ENCODE measurements around the gene COQ9.

Gene COQ9

DNA sequence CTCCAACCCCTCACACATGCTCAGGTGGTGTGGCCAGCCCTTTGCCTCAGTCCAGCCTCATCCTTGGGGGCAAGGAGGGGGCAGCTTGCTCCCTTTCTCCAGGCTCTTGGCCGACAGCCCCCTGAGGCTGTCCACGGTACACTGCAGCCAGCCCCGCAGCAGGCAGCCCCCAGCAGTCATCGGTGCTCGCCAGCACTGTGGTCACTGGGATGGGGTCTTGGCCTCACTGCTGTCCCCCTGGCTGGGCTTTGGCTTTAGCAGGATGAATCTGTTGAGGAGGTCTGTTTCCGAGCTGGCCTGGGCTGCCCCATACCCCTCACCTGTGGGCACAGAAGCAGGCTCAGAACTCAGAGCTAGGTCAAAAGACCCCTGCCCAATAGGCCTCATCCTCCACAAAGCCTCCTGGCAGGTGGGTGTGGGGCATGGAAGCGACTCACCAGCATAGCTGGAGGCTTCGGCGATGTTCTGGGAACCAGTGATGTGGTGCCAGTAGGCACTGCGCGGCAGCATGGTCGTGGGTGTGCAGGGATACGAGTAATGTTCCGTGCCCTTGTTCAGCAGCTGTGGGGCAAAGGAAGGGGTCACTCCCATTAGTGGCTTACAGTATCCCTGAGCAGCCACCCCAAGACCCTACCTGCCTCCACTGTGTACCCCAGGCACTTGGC, 26.0 kb downstream of the COQ9 start:
- DNase-seq (ENCODE audit: low read depth) = no peak

DNA sequence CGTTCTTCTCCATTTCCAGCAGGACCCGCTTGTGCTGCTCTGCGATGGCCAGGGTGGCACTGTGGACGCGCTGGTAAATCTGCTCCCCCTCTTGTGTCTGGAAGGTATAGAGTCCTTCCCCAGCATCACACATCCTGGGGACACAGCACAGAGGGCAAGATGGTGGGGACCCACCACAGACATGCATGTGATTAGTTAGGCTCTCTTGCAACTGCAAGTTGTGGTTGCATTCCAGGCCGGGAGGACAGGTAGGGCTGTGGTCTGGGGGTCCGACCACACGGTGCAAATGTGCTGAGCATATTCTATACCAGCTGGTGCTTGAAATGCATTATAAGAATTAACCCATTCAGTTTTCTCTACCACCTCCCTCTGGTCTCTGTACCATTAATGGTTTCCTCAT, 26.6 kb downstream of the COQ9 start:
- no peak for DNase-seq (ENCODE audit: low read depth)

DNA sequence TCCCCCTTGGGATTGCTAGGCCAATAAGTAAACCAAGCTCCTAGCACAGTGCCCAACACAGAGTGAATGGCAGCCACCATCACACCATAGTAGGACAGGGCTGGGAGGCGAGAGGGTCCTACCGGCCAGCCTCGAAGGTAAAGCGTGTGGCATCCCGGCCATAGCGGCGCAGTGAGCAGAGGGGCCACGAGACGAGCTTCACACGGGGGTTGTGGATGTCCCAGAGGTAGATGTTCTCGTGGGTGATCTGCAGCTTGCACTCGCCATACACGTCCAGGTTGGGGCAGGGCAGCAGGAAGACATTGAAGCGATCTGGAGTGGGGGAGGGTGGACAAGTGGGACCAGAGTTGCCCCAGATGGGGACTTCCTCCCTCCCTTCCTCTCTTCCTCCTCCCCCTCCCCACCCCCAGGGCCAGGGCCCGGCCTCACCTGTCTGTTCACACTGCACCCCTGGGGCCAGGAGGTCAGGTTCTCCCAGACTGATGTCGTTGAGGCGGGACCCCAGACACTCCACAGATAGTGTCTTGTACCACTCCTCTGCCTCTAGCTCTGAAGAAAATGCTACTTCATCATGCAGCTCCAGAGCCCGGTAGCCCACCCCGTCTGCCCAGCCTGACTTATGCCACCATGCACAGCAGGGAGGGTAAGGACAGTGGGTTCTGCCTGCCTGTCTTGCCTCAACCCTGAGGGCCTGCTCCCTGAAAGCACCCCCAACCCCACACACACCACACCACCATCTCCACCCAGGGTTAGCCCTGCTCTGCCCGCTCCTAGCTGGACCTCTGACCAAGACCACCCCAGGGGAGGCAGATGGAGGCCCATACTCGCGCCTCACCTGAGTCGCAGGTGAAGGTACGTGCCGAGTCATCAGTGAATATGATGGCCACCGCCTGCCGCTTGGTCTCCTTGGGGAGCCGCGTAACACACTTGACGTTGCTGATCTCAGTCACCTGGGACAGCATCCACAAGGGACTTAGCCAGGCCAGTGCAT, 27.7 kb downstream of the COQ9 start:
- no peak for DNase-seq (ENCODE audit: low read depth)

DNA sequence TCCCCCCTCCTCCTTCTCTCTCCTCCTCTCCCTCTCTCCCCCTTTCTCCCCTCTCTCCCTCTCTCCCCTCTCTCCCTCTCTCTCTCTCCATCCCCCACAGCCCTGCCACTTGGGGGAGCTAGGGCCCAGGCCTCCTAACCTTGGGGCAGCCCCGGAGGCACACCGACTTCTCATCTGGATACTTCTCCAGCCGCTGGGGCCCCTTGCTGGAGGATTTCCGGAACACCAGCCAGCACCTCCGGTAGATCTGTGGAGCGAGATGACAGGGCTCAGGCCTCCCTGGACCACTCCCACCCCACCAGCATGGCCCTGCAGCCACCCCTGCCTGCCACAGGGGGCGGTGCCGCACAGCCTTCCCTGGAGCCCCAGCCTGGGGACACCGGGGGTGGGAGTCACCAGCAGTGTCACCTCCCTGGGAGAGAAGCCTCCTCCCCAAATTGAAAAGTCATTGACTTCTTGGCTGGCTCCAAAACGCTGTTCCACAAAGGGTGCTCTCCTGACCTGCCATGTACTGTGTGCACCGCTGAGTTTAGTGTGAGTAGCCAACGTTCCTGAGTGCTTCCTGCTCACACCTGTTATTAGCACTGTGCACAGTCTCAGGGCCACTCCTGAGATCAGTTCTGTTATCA, 28.5 kb downstream of the COQ9 start:
- DNase-seq (ENCODE audit: low read depth) = peak; percentile 42

DNA sequence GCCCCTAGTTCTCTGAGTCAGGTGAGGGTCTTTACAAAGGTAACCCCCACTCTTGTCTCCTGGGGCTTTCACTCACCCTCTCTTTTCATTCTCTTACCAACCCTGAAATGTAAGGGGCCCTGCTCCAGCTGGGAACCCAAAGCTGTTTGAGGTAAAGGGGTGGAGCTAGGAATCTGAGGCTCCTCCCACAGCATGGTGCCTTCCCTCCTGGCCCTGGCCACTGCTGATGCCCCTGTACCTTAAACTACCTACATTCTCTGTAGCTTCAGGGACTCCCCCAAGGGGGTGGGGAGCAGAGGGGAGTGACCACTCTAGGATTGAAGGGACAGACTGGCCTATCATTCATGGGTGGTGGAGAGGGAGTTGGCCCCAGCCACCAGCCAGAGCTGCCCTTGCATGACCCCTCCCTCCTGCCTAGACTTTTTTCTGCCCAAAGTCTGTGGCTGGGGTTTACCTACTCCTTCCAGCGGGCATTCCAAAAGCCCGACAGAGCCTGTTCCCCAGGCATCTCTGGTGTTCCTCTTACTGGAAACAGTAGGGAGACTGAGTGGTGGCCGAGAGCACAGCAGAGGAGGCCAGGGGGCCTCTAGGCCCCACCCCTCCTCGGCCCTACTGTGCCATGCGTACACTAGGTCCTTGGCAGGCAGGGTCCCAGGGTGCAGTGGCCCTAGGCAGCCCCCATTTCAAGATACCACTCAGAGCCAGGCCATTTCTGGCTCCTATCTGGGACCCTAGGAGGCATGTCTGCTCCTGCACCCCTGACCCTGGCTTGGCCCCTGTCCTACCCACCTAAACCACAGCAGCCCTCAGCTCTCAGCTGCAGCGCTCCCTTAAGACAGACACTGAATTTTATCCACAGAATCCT, 29.5 kb downstream of the COQ9 start:
- DNase-seq (ENCODE audit: low read depth) = no peak

DNA sequence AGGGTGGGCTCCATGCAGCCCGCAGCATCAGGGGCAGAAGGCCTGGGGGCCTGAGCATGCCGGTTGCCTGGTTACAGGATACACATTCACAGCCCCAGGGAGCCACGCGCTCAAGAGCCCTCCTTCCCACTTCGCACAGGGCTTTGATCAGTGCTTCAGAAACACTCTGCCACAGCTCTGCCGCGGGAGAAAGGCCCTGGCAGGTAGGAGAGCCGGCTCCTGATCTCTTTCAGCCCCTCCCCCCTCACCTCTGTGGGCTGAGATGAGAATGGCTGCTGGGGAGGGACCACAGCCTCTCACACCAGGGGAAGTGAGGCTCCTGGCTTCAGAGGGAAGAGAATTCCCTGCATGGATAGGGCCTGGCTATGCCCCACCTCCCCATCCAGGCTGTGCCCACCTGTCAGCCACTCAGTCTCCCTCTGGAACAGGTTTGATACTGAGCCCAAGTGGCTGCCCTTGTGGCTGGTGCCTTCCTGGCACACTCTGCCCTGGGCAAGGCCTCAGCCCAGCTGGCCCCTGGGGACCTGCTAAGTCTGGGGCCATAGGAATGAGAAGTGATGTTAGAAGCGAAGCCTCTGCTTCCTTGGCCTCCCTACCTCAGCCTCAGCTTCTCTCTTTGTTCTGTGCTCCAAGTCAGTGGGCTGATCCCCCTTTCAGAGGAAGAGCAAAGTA, 30.4 kb downstream of the COQ9 start:
- DNase-seq (ENCODE audit: low read depth) = no peak

DNA sequence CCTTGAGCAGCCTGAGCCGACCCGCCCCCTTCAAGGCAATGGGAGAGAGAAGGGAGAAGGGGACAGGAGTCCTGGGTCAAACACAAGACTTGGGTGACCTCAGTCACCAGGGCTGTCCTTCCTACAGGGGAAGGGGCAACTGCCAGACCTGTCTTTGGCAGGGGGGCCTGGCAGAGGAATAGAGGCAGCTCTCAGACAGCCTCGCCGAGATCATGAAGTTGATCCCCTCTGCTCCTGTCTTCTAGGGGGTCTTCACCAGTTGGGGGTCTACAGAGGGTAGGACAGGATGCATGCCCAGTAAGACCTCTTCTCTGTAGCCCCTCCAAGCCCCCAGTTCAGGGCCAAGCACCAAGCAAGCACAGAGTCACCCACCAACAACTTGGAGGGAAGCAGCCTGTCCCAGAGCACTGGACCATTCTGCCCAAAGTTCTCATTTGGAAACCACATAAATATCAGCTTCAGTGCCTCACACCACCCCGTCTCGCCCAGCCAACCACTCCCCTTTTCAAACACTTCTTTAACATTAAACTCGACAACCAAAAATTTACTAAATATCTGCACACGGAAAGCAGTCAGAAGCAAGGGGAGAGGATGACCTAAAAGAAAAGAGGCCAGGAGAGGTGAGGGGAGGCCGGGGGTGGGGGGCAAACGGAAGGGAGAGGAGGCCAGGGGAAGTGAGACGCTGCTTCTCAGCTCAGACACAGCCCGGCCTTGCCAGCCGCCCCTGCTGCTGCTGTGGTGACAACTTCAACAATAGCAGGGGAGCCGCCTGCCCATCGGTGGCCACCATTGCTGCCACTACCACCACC, 31.3 kb downstream of the COQ9 start:
- no peak for DNase-seq (ENCODE audit: low read depth)

DNA sequence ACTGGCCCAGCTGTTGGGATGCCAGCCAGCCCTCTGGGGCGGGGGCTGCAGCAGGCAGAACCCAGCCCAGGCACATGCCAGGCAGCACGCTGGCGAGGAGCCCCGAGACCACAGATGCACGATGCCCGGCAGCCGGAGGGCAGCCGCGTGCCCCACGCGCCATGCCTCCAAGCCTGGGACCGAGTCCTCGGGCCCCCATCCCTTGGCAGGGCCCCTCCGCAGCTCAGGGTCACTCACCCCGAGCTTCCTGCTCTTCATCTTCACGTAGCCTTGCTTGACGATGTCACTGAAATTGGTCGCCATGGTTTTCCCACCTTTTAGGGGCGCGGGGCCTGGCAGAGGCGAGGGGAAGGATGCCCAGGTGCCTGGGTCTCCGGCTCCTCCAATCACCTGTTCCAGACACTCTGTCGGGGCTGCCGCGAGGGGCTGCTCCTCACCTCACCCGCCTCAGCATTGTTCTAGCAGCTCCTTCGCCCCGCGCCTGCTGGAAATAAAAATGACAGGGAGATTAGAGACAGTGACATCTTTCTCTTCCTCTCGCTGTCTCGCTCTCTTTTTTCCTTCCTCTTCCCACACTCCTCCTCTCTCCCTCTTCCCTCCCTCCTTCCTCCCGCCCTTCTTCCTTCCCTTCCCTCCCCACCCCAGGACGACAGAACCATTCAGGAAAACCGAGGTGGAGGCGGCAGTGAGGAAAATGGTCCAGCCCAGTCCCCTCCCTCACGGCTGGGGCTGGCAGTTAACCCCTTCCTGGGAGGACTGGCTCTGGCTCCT, 32.1 kb downstream of the COQ9 start:
- peak; percentile 85 for DNase-seq (ENCODE audit: low read depth)

DNA sequence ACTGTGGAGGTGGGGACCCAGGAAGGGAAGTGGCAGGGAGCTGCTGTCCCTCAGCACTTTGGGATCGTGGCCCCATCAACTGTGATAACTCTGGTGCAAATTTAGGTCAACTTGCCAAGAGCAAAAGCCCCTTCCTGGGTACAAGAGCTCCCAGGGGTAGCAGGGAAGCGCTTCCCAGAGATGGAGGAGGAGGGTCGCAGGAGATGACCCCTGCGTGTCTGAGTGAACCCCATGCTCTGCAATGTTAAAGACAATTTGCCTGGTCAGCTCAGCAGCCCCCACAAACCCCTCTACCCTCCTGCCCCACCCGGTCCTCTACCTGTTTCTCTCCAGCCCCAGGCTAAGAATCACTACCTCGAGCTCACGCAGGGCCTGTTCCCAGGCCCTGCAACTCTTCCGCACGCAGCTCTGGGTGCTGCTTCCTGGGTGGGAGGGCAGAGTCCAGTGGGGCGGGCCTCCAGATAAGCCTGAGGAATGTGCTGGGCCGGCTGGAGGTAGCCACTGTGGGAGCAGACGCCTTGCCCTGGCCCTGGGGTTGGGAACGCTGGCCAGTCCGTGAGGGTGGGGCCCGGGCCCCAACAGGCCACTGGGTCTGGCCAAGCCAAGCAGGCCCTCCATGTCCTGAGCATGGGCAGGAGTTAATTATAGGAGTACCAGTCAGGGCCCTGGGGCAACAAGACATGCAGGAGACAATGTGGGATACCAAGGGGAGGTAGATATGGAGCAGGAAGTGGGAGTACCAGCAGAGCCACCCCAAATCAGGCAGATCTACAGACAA, 32.9 kb downstream of the COQ9 start:
- peak; percentile 89 for DNase-seq (ENCODE audit: low read depth)

DNA sequence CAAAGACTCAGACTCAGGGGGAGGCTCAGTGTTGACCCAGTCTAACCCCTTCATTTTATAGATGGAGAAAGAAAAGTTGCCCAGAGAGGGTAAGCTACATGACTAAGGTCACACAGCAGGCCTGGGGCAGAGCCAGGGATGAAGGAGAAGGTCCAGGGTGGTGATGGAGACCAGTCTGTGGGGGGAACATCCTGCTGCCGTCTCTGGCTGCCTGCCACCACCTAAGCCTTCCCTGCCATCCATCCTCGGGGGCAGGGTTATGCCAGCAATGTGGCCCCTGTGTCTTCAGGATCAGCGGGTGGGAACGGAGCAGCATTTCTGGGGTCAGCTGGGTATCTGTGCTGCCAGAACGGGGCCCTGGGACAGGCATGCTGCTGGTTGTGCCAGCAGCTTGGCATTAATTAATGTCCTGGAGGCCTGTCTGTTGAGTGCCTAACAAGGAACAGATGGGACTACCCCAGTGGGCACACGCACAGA, 33.5 kb downstream of the COQ9 start:
- DNase-seq (ENCODE audit: low read depth) = no peak

DNA sequence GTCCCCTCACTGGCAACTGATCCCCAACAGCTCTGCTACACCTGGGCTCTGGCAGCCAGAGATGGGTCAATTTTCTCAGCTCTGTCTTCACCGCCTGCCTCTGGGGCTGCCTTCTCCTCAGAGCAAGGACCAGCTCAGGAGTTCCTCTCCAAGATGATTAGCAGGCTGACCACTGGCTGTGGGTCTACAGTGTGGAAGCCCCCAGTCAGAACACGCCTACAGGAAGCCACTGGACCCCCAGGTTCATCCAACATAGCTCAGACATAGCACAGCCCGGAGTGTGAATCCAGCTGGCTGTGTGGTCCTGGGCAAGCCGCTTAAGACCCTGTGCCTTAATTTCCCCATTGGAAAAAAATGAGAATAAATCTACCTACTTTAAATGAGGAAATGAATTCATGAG, 34.1 kb downstream of the COQ9 start:
- DNase-seq (ENCODE audit: low read depth) = no peak

DNA sequence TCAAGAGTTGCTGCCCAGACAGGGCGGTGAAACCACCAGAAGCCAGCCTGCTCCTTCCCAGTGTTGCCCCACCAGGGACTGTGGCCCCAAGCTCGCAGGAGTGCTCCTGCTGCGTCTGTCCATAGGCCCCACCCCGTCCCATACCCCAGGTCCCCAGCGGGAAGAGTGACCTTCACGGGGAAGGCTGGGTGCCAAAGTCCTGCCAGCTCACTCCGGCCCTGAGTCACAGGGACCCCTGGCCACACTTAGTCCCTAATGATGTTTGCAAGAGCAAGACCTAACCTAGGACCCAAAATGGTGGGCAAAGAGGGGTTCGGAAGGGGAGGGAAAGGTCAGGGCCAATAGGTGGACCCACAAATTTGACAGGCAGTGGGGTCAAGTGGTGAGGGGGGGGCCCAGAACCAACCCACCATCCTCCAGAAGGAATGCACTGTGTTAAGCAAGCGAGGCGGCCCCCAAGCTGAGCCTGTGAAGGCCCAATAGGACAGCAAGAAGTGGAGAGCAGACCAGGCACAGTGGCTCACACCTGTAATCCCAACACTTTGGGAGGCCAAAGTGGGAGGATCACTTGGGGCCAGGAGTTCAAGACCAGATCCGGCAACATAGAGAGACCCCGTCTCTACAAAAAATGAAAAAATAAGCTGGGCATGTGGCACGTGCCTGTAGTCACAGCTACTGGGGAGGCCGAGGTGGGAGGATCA, 35.7 kb downstream of the COQ9 start:
- DNase-seq (ENCODE audit: low read depth) = no peak

DNA sequence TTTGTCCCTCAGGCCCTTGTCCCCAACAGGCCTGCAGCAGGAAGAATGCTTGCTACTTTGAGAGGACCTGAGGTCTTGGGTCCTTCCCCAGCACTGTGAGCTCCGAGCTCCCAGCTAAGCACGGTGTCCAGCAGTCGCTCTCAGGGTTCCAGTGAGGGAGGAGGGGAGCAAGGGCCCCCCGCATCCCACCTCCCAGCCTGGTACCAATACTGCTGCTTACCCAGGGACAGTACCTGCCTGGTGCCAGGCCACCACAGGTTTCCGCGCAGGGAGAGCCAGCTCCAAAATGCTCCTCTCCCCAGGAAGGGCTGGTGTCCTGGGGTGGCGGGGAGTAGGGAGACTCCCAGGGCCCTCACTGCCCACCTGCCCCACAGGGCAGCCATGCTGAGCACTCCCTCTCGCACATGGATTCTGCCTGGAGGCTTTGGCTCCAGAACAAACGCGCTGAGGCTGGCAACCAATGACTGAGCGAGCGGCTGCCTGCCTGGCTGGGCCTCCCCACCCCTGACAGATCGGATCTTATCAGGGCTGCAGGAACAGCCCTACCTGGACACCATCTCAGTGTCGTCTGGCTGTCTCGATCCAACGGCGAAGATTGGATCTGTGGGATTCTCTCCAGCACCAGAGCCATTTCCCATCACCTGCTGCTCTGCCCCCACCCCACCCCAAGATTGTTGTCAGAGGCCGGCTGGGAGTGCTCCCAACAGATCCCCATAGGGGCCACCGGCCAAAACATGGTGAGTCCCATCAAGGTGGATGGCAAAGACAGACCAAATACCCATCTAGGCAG, 36.6 kb downstream of the COQ9 start:
- DNase-seq (ENCODE audit: low read depth) = no peak

DNA sequence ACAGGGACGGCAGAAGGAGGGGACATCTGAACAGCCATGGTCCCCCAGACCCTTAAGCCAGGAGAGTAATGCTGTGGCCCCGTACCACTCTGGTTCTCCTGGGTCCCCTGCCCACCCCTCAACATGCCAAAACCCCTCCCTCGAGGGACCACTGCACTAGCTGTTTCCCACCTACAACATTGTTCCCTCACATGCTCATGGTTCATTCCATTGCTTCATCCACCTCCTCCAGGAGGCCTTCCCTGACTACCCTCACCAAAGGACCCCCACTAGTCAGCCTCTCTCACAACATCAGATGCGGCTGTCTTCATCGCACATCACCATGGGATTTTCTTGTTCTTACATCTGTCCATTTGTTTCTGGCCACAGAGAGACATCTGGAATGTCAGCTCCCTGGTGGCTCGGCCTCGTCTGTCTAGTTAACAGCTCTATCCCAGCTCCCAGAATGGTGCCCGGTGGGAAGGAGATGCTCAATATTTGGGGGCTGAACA, 37.3 kb downstream of the COQ9 start:
- no peak for DNase-seq (ENCODE audit: low read depth)

DNA sequence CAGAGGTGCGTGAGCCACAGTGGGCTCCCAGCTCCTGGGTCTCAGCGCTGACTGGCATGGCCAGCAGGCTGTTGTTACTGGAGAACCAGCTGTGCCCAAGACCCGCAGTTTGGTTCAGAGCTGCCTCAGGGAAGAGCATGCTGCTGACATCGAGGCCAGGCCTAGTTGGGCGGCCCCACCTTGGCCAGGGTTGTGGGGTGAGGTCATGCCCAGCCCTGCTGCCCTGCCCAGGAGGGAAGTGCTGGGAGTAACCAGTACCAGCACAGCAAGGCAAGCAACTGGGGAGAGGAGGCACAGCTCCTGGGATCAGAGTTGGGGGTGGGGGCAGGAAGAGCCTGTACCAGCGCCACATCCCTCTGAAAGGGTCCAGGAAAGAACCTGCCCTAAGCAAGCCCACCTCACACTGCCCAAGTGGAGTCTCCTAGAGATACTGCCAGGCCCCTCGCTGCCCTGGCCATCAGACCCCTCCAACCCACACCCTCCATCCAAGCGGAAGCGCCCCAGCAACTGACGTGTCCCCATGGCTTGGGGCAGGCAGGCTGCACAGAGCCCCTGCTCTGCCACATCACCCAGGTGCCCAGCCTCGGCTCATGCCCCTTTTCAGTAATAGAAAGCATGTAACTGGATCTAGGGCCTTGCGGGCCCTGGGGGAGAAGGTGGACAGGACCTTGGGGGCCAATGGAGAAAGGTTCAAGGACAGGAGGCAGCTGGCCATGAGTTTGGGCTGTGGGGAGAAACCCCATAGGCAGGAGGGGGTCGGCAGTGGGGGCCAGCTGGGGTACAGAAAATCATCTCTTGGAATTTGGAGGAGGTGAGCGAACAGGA, 38.0 kb downstream of the COQ9 start:
- no peak for DNase-seq (ENCODE audit: low read depth)
